ENCODE results near the gene ACTRT3. TPM values are rescaled to one million over a fixed set of nuclear protein-coding genes. Genes with fewer than 3 reads are reported as not detected.

The ACTRT3 gene
- total and polyA plus RNA-seq, 4 donors: 1.0 to 3.2 (median 2.8) TPM

DNA sequence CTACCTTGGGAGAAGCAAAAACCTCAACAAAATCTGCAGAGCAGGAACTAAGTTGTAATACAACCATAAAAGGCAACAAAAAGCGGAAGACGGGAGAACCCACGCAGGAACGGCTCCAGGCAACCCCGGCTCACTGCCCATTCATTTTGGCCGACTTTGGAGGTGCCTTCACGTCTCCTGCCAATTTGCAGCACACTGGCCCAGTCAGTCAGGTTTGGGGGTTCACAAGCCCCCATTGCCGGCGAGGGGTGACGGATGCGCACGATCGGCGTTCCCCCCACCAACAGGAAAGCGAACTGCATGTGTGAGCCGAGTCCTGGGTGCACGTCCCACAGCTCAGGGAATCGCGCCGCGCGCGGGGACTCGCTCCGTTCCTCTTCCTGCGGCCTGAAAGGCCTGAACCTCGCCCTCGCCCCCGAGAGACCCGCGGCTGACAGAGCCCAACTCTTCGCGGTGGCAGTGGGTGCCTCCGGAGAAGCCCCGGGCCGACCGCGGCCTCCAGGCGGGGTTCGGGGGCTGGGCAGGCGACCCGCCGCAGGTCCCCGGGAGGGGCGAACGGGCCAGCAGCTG, 5.0 kb downstream of the ACTRT3 start:
- peak overlapping the region; percentile 93 to 94 for H3K9ac ChIP-seq (ENCODE audit: insufficient read depth in 1 of 2, low read length in 2 of 2)
- 0 to 1% methylated on average over 45 to 46 of the region's 46 CpGs for WGBS, 2 donors
- peak; percentile 60 to 72 (median 70) for DNase-seq
- TF ChIP-seq, protein P1, sequence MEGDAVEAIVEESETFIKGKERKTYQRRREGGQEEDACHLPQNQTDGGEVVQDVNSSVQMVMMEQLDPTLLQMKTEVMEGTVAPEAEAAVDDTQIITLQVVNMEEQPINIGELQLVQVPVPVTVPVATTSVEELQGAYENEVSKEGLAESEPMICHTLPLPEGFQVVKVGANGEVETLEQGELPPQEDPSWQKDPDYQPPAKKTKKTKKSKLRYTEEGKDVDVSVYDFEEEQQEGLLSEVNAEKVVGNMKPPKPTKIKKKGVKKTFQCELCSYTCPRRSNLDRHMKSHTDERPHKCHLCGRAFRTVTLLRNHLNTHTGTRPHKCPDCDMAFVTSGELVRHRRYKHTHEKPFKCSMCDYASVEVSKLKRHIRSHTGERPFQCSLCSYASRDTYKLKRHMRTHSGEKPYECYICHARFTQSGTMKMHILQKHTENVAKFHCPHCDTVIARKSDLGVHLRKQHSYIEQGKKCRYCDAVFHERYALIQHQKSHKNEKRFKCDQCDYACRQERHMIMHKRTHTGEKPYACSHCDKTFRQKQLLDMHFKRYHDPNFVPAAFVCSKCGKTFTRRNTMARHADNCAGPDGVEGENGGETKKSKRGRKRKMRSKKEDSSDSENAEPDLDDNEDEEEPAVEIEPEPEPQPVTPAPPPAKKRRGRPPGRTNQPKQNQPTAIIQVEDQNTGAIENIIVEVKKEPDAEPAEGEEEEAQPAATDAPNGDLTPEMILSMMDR (IDR thresholded peaks at IDR 0.05; ENCODE audit: control extremely low read depth, extremely low read depth): no peak
- H3K36me3 ChIP-seq (ENCODE audit: control insufficient read depth in 4 of 4, insufficient read depth in 4 of 4, low read length in 4 of 4): no peaks in the 10 kb centered on the region
- H3K4me1 ChIP-seq (ENCODE audit: control insufficient read depth in 5 of 5, insufficient read depth in 5 of 5, low read length in 5 of 5): peaks cover 0 to 4% (median 0%) of the 10 kb centered on the region in 5 donors
- peak overlapping the region; percentile 79 for H3K4me3 ChIP-seq
- peak; percentile 59 for ATAC-seq (ENCODE audit: insufficient read depth, low FRiP score)
- H3K9me3 ChIP-seq (ENCODE audit: control insufficient read depth in 4 of 4, insufficient read depth in 3 of 4, low read length in 3 of 4): peaks cover 0 to 3% (median 0%) of the 10 kb centered on the region in 4 donors
- H3K27me3 ChIP-seq (ENCODE audit: control insufficient read depth in 3 of 3, insufficient read depth in 3 of 3, low read length in 2 of 3): no peaks in the 10 kb centered on the region
- peak overlapping the region; percentile 98 to 100 for H3K27ac ChIP-seq (ENCODE audit: low read depth in 1 of 2, low read length in 1 of 2)

DNA sequence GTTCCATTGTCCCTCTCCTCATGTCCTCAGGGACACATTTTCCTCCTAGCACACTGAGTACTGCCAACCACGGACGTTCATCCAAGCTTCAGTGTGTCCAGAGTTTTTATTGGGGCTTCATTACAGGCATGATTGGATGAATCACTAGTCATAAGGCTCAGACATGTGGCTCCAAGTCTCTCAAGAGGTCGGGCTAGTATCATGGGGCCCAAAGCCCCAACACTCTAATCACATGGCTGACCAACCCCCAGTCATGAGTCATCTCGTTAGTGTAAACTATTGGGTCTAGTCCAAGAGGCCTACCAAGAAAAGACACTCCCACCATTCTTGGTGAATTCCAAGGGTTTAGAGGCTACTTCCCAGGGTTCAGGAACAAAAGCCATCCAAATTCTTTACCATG, 8.9 kb downstream of the ACTRT3 start:
- Histone ChIP-seq H3K4me1 (ENCODE audit: control insufficient read depth in 5 of 5, insufficient read depth in 5 of 5, low read length in 5 of 5) (peaks cover 0 to 4% (median 0%) of the 10 kb centered on the region in 5 donors), H3K9me3 (ENCODE audit: control insufficient read depth in 4 of 4, insufficient read depth in 3 of 4, low read length in 3 of 4) (peaks cover 0 to 3% (median 0%) of the 10 kb centered on the region in 4 donors), H3K4me3 (no peak overlapping the region), H3K27me3 (ENCODE audit: control insufficient read depth in 3 of 3, insufficient read depth in 3 of 3, low read length in 2 of 3) (peaks cover 0 to 3% (median 2%) of the 10 kb centered on the region in 3 donors), H3K27ac (ENCODE audit: low read depth in 1 of 2, low read length in 1 of 2) (no peak overlapping the region), H3K36me3 (ENCODE audit: control insufficient read depth in 4 of 4, insufficient read depth in 4 of 4, low read length in 4 of 4) (no peaks in the 10 kb centered on the region), H3K9ac (ENCODE audit: insufficient read depth in 1 of 2, low read length in 2 of 2) (no peak overlapping the region)
- 85 to 92% methylated on average over 4 of the region's 4 CpGs for WGBS, 2 donors
- TF ChIP-seq, protein P1 (IDR thresholded peaks at IDR 0.05; ENCODE audit: control extremely low read depth, extremely low read depth): no peak
- no peak for ATAC-seq (ENCODE audit: insufficient read depth, low FRiP score)
- DNase-seq: no peak

DNA sequence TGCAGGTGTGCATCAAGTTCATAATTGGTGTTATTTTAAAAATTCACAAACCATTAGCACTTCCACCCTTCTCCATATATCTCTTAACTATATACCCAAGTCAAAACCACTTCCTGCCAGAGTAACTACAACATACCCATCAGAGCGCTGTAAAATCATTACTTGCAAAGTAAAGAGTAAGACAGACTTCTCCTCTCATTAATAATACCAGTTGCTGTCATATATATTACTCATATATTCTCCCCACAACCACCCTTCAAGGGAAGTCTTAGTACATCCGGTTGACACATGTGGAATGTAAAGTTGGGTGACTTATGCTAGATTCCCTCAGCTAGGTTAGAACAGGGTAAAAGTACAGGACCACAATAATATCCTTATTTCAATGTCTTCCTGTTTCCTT, 10.1 kb downstream of the ACTRT3 start:
- Histone ChIP-seq H3K36me3 (ENCODE audit: control insufficient read depth in 4 of 4, insufficient read depth in 4 of 4, low read length in 4 of 4) (no peaks in the 10 kb centered on the region), H3K9ac (ENCODE audit: insufficient read depth in 1 of 2, low read length in 2 of 2) (no peak overlapping the region), H3K9me3 (ENCODE audit: control insufficient read depth in 4 of 4, insufficient read depth in 3 of 4, low read length in 3 of 4) (no peaks in the 10 kb centered on the region), H3K4me1 (ENCODE audit: control insufficient read depth in 5 of 5, insufficient read depth in 5 of 5, low read length in 5 of 5) (peaks cover 0 to 1% (median 0%) of the 10 kb centered on the region in 5 donors), H3K4me3 (no peak overlapping the region), H3K27ac (ENCODE audit: low read depth in 1 of 2, low read length in 1 of 2) (no peak overlapping the region), H3K27me3 (ENCODE audit: control insufficient read depth in 3 of 3, insufficient read depth in 3 of 3, low read length in 2 of 3) (peaks cover 0 to 3% (median 2%) of the 10 kb centered on the region in 3 donors)
- 20 to 63% methylated on average over 2 of the region's 2 CpGs for WGBS, 2 donors
- DNase-seq (no peak), ATAC-seq (ENCODE audit: insufficient read depth, low FRiP score) (no peak)
- TF ChIP-seq, protein P1 (IDR thresholded peaks at IDR 0.05; ENCODE audit: control extremely low read depth, extremely low read depth): no peak
